GM18511 (cell line): ENCODE measurements around the gene GIGYF2.
"Not testable (repeated sequence)": the region's sequence is repeated elsewhere in the genome, so short reads cannot be mapped to it uniquely, and the experiment has no call there.

Experiments
- ATAC-seq: cut with Tn5 transposase; IDR thresholded peaks from one replicate; pipeline ENCODE4 v1.9.1; 2021; ENCODE audit warnings: mild to moderate bottlenecking, moderate library complexity; ENCODE audit not compliant: unreplicated experiment

GIGYF2 gene, protein sequence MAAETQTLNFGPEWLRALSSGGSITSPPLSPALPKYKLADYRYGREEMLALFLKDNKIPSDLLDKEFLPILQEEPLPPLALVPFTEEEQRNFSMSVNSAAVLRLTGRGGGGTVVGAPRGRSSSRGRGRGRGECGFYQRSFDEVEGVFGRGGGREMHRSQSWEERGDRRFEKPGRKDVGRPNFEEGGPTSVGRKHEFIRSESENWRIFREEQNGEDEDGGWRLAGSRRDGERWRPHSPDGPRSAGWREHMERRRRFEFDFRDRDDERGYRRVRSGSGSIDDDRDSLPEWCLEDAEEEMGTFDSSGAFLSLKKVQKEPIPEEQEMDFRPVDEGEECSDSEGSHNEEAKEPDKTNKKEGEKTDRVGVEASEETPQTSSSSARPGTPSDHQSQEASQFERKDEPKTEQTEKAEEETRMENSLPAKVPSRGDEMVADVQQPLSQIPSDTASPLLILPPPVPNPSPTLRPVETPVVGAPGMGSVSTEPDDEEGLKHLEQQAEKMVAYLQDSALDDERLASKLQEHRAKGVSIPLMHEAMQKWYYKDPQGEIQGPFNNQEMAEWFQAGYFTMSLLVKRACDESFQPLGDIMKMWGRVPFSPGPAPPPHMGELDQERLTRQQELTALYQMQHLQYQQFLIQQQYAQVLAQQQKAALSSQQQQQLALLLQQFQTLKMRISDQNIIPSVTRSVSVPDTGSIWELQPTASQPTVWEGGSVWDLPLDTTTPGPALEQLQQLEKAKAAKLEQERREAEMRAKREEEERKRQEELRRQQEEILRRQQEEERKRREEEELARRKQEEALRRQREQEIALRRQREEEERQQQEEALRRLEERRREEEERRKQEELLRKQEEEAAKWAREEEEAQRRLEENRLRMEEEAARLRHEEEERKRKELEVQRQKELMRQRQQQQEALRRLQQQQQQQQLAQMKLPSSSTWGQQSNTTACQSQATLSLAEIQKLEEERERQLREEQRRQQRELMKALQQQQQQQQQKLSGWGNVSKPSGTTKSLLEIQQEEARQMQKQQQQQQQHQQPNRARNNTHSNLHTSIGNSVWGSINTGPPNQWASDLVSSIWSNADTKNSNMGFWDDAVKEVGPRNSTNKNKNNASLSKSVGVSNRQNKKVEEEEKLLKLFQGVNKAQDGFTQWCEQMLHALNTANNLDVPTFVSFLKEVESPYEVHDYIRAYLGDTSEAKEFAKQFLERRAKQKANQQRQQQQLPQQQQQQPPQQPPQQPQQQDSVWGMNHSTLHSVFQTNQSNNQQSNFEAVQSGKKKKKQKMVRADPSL (N-terminal part only)

DNA sequence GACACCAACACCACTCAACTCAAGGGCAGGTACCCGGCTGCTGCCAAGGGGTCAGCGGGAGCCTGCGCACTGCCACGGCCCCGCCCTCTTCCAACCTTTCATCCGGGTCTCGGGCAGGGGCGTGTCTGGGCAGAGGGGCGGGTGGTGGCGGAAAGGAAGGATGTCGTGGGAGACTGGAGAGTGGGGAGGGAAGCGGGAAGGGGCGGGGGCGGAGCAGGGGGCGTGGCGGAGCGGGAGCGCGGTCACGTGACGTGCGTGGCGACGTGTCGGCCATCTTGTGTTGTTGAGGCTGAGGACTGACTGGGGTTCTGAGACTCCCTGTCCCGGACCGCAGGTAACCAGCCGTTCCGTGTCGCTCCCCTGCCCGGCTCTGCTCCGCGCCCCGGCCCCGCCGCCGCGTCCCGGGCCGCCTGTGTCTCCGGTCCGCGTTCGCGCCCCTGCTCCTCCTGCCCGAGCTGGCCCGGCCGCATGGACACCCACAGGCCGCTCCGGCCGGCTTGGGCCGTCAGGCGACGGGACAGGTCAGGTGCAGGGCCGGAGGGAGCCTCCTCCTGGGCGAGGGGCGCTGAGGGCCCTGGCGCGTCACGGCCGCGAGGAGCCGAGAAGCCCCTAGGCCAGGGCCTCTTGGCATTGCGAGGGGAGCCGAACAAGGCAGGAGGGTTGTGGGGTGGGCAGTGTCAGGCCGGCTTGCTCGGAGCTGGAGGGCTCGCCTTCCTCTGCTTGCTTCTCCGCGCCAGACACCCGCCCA is at the start of gene GIGYF2:
Gene GIGYF2 (plus strand): TSS at position 273 of the 748 bp plus-strand sequence. CDS start 37,867 bp downstream, outside the sequence.
- peak; percentile 83 for ATAC-seq

DNA sequence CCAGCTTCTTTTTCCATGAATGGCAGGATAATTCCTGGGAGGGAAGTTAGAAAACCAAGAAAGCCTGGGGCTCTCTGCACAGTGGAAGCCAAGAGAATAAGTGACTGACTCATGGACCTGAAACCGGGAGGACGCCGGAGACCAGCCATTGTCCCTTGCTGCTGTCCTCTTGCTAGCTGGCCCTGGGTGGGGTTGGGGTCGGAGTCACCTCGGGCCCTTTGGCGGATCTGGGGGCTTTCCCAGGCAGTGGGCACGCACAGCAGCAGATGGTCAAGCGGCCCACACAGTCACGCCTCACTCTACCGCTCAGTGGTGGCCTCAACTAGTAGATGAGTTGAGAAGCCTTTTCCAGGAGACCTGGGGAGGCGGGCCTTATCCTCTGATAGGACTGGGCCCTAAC is 48.1 kb upstream of the GIGYF2 start:
- no peak for ATAC-seq

DNA sequence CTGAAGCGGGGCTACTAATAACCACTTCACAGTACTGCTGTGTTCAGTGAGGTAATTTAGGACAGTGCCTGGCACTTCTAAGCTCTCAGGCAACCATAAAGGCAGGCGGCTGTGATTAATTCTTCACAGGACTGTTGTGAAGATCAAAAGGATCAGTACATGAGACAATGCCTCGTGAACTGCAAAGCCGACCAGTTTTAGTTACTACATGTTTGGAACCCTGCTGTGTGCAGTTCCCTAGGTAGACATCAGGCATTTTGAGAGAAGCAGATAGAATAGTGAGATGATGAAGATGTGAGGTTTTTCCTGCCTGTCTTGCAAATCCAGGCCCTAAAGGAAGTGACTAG is 44.7 kb upstream of the GIGYF2 start:
- ATAC-seq: no peak

DNA sequence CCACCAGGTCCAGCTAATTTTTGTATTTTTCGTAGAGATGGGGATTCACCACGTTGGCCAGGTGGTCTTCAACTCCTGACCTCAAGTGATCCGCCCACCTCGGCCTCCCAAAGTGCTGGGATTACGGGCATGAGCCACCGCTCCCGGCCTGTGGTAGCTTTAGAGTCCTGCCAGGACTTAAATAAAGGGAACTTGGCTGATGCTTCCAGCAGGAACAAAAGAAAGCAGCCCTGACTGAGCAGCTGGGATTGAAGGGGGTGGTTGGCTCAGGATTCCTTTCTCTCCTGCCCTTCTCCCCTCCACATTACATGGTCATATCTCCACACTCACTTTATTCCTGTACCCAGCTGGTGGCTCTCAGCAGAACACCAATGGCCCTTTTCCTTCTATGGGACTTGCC is 43.7 kb upstream of the GIGYF2 start:
- ATAC-seq: no peak

DNA sequence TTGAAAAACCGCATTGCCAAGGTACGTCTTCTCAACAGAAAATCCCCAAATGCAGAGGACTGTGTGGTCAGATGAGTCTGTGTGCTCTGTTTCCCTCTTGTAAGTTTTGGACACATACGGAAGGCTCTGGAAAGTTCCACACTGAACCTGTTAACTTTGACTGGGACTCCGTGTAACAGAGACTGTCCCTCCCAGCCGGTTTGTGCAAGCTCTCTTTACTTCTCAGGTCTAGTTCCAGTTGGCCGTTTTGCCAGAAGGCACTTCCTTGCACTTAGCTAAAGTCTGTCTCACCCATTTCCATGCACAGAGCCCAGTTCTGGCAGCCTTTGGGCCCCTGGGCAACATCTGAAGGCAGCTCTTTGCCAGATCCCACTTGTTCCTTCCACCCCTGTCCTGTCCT is 41.7 kb upstream of the GIGYF2 start:
- no peak for ATAC-seq

DNA sequence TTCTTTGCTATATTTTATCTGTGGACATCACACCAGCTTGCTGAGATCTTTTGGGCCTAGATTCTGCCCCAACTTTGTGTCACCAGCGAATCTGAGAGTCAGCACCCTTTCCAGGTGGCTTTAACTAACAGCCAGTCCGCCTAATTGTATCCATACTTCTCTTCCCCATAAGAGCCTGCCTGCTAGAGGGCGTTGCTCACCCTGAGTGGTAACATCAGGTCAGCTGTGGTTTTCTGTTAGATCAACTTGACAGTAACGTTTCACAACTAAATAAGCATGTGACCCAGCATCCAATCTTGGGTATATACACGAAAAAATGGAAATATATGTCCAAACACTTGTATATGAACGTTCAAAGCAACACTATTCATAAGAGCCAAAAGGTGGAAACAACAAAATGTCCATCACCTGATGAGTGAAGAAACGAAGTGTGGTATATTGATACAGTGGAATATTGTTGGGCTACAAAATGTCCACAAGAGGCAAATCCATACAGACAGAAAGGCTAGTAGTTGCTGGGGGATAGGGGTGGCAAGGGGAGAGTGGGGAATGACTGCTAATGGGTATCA is 38.8 kb upstream of the GIGYF2 start:
- ATAC-seq: no peak

DNA sequence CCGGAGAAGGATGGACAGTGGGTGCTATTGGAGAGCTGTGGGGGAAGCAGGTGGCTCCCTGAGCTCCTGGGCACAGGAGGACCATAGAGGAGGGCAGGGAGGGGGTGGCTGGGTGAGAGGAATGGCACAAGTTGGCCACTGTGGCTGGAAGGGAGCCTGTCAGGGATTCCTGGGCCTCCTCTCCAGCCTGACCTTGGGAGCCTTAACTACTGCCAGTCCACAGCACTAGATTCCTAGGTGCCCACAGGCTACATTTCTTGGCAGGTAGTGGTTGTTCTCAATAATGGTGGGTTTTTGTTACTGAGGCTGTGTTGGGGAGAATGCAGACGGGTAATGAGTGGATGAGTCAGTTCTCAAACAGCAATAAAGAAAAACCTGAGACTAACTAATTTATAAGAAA is 37.8 kb upstream of the GIGYF2 start:
- ATAC-seq: no peak

DNA sequence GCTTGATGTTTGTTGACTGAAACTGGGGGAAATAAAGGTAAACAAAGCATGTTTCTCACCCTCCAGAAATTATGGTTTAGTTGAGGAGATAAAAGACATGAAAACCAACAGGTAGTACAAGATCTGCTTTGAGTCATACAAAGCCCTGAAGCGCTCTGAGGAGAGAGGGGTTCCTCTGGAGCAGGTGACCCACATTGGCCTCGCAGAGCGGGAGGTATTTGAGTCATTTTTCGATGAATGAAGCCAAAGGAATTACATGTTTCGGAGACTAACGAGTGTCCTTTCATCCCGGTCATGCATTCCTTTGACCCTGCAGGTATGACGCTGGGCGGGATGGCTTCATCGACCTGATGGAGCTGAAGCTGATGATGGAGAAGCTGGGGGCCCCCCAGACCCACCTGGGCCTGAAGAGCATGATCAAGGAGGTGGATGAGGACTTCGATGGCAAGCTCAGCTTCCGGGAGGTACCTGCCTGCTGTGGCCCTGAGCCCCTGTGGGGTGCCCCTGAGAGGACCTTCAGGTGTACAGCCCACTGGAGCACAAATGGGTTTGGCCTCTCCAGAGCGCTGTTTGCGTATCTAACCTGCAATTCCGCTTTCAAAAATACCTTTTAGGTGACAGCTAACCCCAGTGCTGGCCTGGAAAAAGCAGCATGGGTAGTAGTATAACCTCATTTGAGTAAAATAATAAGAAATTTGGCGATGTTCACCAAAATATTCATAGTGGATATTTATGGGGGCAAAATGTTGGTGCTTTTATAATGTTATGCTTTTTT is 34.5 kb upstream of the GIGYF2 start:
- no peak for ATAC-seq

DNA sequence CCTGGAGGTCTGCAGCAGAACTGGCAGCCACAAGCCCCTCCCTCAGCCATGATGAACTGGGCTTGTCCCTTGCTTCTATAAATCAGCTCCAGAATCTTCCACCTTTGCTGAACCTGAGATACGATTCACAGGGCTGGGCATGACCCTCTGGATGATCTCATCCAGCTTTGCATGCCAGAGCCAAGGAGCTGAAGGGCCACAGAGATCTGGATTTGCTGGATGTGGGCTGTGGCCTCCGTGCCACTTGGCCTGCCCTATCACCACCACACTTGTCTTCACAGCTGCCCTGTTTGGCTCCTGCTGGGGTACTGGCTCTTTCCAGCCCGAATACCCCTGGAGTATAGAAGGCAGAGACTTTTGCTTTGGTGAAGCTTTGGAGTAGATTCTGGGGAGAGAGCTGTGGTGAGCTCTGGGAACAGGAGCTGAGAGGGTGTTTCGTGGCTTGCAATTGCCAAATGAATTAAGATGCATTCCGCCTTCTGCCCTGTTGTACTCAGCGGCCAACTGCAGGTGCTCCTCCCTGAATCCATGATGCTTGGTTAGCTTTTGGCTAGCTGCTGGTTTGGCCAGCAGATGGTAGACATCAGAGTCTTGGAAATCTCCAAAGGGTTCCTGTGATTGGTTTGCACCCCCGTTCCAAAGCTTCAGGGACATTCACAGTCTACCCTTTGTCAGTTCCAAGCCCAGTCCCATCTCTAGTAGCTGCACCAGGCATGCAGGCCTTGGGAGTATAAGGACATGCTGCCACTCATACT is 30.9 kb upstream of the GIGYF2 start:
- ATAC-seq: no peak

DNA sequence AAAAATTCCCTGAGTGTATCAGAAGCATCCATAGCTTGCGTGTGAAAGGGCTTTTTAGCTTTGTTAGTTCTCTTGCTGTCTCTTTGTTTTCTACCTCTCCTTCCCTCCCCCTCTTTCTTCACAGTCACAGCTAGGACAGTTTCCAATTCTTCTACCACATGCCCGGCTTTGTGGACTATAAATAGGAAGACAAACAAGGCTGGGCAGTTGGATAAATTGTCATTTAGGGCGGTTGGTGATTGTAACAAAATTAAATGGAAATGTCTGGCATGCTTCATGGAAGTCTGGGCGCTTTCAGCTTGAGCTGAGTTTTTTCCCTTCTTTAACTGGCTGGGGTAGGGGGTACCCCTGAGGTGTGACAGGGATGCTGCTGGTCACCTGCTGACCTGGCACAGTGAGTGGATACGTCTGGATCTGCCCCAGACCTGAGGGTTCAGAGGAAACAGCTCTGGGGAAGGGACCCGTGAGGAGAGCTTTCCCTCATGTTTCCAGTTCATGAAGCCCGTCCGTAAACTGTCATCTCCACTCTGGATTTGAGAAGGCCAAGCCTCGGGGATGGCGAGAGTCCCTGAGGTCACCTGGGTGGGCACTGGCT is 29.0 kb upstream of the GIGYF2 start:
- no peak for ATAC-seq

DNA sequence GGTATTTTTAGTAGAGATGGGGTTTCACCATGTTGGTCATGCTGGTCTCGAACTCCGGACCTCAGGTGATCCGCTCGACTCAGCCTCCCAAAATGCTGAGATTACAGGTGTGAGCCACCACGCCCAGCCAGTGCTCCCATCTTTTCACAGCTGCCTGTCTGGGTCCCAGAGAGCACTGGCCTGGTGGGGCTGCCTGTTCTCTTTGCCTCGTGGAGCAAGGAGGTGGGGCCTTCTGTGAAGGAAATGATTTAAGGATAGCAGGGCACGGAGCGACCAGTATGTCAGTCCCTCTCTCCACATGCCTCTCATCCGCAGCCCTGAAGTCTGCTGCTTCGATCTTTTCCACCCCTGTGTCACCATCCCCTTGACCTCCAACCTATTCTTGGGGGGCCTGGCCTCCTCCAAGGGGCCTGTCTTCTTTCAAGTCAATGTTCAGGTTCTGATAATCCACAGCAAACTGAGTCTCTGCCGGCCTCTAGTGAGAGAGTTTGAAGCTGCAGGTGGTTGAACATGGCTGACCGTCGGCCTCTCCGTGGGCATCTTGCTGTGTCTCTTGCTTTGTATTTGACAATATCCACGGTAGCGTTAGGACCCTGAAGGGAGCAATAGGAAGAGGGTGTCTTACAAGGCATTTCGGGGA is 28.2 kb upstream of the GIGYF2 start:
- ATAC-seq: no peak

DNA sequence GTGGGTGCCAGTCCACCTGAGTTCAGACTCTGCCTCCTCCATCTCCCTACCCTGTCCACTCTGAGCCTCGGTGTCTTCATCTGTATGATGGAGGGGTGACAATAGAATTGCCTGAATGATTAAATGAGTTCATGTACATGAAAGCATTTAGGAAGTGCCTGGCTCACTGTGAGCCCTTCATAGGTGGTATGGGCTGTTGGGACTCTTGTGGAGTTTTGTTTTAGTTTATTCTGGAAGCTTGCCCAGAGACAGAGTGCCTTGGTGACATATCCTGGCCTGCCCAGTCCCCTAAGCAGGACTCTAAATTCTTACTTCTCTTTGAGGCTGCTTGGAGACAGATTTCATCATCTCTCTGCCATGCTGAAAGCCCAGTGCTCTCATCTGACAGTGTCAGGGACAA is 24.5 kb upstream of the GIGYF2 start:
- ATAC-seq: no peak

DNA sequence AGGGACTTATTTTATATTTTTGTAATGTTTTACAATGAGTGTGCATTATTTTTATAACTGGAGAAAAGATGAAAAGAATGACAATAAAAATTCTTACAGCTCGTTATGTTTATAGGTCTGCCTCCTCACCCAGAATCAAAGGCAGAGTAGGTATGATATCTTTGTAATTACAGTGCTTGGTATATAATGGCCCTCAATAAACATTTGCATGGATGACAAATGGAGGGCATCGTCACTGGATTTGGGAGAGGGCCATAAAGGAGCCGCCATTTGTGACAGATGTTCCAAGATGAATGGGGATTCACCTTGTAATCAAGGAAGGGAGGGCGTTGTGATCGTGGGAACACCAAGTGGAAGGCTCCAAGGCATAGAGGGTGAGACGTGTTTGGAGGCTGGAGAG is 22.6 kb upstream of the GIGYF2 start:
- no peak for ATAC-seq

DNA sequence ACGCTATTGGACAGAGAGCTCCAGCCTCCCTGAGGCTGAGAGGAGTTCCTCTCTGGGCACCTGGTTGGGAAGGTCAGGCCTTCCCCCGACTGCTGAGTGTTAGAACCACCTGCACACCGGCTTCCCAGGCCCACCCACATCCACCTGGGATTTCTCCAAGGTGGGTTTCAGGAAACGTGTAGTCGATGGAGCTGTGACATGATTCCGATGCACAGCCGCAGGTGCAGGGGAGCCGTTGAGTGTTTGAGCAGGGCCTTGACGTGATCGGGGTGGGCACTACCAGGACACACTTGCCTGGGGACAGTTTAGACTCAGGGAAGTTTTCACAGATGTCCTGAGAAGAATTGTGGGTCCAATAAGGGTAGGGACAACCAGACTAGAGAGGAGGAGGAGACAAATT is 21.8 kb upstream of the GIGYF2 start:
- no peak for ATAC-seq

DNA sequence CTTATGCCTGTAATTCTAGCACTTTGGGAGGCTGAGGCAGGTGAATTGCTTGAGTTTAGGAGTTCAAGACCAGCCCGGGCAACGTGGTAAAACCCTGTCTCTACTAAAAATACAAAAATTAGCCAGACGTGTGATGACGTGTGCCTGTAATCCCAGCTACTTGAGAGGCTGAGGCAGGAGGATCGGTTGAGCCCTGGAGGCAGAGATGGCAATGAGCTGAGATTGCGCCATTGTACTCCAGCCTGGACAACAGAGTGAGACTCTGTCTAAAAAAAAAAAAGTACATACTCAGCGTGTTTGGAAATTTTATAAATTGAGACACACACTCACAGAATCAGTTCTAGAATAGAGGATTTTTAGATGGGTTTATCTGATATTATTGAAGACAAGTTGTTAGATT is 17.1 kb upstream of the GIGYF2 start:
- ATAC-seq: no peak

DNA sequence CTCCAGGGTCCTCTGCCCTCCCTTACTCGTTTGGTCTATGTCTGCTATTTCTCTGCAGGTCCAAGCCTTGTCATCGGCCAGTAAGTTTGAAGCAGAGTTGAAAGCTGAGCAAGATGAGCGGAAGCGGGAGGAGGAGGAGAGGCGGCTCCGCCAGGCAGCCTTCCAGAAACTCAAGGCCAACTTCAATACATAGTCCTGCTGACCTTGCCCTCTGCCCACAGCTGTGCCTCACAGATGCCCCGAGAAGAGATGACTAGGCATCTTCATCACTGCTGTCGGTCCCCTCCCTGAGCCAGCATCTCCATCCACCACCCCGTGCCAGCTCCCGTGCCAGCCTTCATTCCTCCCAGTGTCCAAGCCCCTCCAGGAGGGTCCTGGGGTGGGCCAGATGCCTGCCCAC is 15.6 kb upstream of the GIGYF2 start:
- ATAC-seq: no peak

DNA sequence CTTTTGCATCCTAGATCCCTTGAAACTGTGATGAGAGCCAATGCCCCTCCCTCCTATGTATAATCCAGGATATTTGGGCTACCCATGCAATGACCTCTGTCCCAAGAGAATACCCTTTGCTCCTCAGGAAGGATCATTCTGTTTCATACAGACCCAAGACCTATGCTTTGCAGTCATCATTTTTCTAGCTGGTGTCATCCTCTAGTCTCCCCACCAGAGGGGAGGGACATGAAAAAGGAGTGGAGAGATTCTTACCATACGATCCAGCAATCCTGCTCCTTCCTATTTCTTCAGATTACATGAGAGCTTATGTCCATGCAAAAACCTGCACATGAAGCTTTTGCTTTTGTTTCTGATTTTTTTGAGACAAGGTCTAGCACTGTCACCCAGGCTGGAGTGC is 13.8 kb upstream of the GIGYF2 start:
- no peak for ATAC-seq

DNA sequence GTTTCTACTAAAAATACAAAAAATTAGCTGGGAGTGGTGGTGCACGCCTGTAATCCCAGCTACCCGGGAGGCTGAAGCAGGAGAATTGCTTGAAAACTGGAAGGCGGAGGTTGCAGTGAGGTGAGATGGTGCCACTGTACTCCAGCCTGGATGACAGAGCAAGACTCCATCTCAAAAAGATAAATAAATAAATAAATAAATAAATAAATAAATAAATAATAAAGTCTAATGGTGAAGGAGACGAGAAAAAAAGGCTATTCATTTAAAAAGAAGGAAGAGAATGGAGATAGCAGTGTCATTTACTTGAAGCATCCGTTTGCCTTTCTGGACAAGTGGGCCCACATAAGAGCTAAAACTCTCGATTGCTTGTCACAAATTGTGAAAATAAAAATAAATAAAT is 11.7 kb upstream of the GIGYF2 start:
- not testable (repeated sequence) for ATAC-seq
